ENCODE measurements around the gene EMX2.

Gene EMX2

GRCh38 chr10:117545141-117546019 is 2.8 kb downstream of the EMX2 start:
- no peak for DNase-seq

GRCh38 chr10:117546020-117546580 is 3.6 kb downstream of the EMX2 start:
- no peak for DNase-seq

- no peak for DNase-seq
Observed at GRCh38 chr10:117546581-117547015, 4.1 kb downstream of the EMX2 start.

- DNase-seq = no peak
Observed at GRCh38 chr10:117547016-117547715, 4.6 kb downstream of the EMX2 start.

- DNase-seq = no peak
Observed at GRCh38 chr10:117547716-117548668, 5.4 kb downstream of the EMX2 start.

- DNase-seq = no peak
Observed at GRCh38 chr10:117549100-117549585, 6.6 kb downstream of the EMX2 start.

- no peak for DNase-seq
Observed at GRCh38 chr10:117550076-117550475, 7.5 kb downstream of the EMX2 start.

GRCh38 chr10:117550599-117551329 is 8.2 kb downstream of the EMX2 start:
- no peak for DNase-seq

GRCh38 chr10:117551330-117552155 is 9.0 kb downstream of the EMX2 start:
- DNase-seq = no peak

GRCh38 chr10:117552156-117552631 is 9.6 kb downstream of the EMX2 start:
- no peak for DNase-seq

- DNase-seq = no peak
Observed at GRCh38 chr10:117552701-117553141, 10.2 kb downstream of the EMX2 start.

GRCh38 chr10:117553142-117553814 is 10.7 kb downstream of the EMX2 start:
- DNase-seq = no peak

- DNase-seq = no peak
Observed at GRCh38 chr10:117553815-117554172, 11.2 kb downstream of the EMX2 start.

- no peak for DNase-seq
Observed at GRCh38 chr10:117554241-117554814, 11.8 kb downstream of the EMX2 start.

GRCh38 chr10:117555017-117555416 is 12.5 kb downstream of the EMX2 start:
- no peak for DNase-seq

GRCh38 chr10:117555863-117556262 is 13.3 kb downstream of the EMX2 start:
- DNase-seq = no peak

- no peak for DNase-seq
Observed at GRCh38 chr10:117556356-117556755, 13.8 kb downstream of the EMX2 start.

- DNase-seq = no peak
Observed at GRCh38 chr10:117559712-117560111, 17.2 kb downstream of the EMX2 start.

GRCh38 chr10:117560942-117561341 is 18.4 kb downstream of the EMX2 start:
- DNase-seq = no peak

- no peak for DNase-seq
Observed at GRCh38 chr10:117562220-117562619, 19.7 kb downstream of the EMX2 start.

Measured in CD4-positive, alpha-beta T cell treated with Interleukin-1 beta for 1 hour (primary cell).